HG03432 (cell line): ENCODE results near the gene SNX17.
A peak's percentile ranks its signal among the peaks of the same experiment; 100 is the strongest.
"Not testable (repeated sequence)": the region's sequence is repeated elsewhere in the genome, so short reads cannot be mapped to it uniquely, and the experiment has no call there.

ENCODE experiments used
- ATAC-seq: cut with Tn5 transposase; IDR thresholded peaks from one replicate; pipeline ENCODE4 v1.9.1; 2021; ENCODE audit warnings: mild to moderate bottlenecking, moderate library complexity; ENCODE audit not compliant: unreplicated experiment

SNX17 gene

GRCh38 chr2:27393225-27393624, 22.8 kb downstream of the SNX17 start:
- no peak for ATAC-seq

- ATAC-seq, result no peak
These were observed 28.5 kb downstream of the SNX17 start for GRCh38 chr2:27398962-27399361.

GRCh38 chr2:27400348-27401135, 30.1 kb downstream of the SNX17 start:
- ATAC-seq, result no peak

- no peak for ATAC-seq
These were observed 37.5 kb downstream of the SNX17 start for GRCh38 chr2:27407798-27408491.

- peak; percentile 33 for ATAC-seq
These were observed 38.3 kb downstream of the SNX17 start for GRCh38 chr2:27408601-27409320.

- ATAC-seq, result peak; percentile 91
These were observed 39.1 kb downstream of the SNX17 start, which contains the start of gene PPM1G for GRCh38 chr2:27409321-27410073. Gene PPM1G, minus strand, starts transcription at chr2:27409591. Its CDS starts 169 bp downstream, at chr2:27409422.

- ATAC-seq, result no peak
These were observed 42.2 kb downstream of the SNX17 start for GRCh38 chr2:27412419-27413152.

- ATAC-seq, result no peak
These were observed 45.7 kb downstream of the SNX17 start for GRCh38 chr2:27416151-27416550.

GRCh38 chr2:27420996-27421395, 50.6 kb downstream of the SNX17 start:
- ATAC-seq, result no peak

GRCh38 chr2:27421660-27422250, 51.3 kb downstream of the SNX17 start:
- ATAC-seq, result no peak

- no peak for ATAC-seq
These were observed 52.5 kb downstream of the SNX17 start for GRCh38 chr2:27422958-27423357.

- ATAC-seq, result not testable (repeated sequence)
These were observed 54.6 kb downstream of the SNX17 start for GRCh38 chr2:27425039-27425438.
